HPDE6-E6E7 (cell line): Measurements from ENCODE around the gene SAMD13.

Source experiments
- DNase-seq: peaks from one replicate; pipeline ENCODE4 v3.0.0; 2011; ENCODE audit warnings: missing footprints; ENCODE audit errors: extremely low spot score

The SAMD13 gene

GRCh38 chr1:84344286-84344685 lies 42.8 kb downstream of the SAMD13 start:
- DNase-seq: no peak

- no peak for DNase-seq
These were observed 43.7 kb downstream of the SAMD13 start for GRCh38 chr1:84345220-84345619.

GRCh38 chr1:84347271-84347931 lies 45.9 kb downstream of the SAMD13 start:
- DNase-seq: no peak

GRCh38 chr1:84347932-84348555 lies 46.5 kb downstream of the SAMD13 start:
- DNase-seq: no peak

- no peak for DNase-seq
These were observed 47.3 kb downstream of the SAMD13 start for GRCh38 chr1:84348759-84349158.

- DNase-seq: no peak
These were observed 48.6 kb downstream of the SAMD13 start for GRCh38 chr1:84350104-84350503.

GRCh38 chr1:84350550-84350949 lies 49.0 kb downstream of the SAMD13 start:
- DNase-seq: no peak

- DNase-seq: no peak
These were observed 51.0 kb downstream of the SAMD13 start for GRCh38 chr1:84352298-84353106.

- DNase-seq: no peak
These were observed 52.2 kb downstream of the SAMD13 start for GRCh38 chr1:84353695-84354094.

- DNase-seq: no peak
These were observed 54.0 kb downstream of the SAMD13 start for GRCh38 chr1:84355556-84355955.

GRCh38 chr1:84356881-84357280 lies 55.4 kb downstream of the SAMD13 start:
- DNase-seq: no peak

- no peak for DNase-seq
These were observed 57.2 kb downstream of the SAMD13 start for GRCh38 chr1:84358695-84359094.

- no peak for DNase-seq
These were observed 58.8 kb downstream of the SAMD13 start for GRCh38 chr1:84360316-84360715.

- DNase-seq: peak; percentile 72
These were observed 60.3 kb downstream of the SAMD13 start for GRCh38 chr1:84361796-84362195.

GRCh38 chr1:84363019-84363418 lies 61.5 kb downstream of the SAMD13 start:
- DNase-seq: no peak

GRCh38 chr1:84363622-84364021 lies 62.1 kb downstream of the SAMD13 start:
- DNase-seq: no peak

- DNase-seq: peak; percentile 91
These were observed 64.0 kb downstream of the SAMD13 start for GRCh38 chr1:84365225-84366221.

- no peak for DNase-seq
These were observed 65.3 kb downstream of the SAMD13 start for GRCh38 chr1:84366786-84367185.

GRCh38 chr1:84367219-84367618 lies 65.7 kb downstream of the SAMD13 start:
- DNase-seq: no peak

GRCh38 chr1:84368441-84368840 lies 66.9 kb downstream of the SAMD13 start:
- no peak for DNase-seq

- DNase-seq: no peak
These were observed 68.8 kb downstream of the SAMD13 start for GRCh38 chr1:84370266-84370665.
